GM15510 (cell line): ENCODE results near the gene PRCD.

ENCODE experiments used
- POLR2A ChIP-seq: IDR thresholded peaks from 3 replicates; pipeline ENCODE4 v1.6.1; 2011; ENCODE audit warnings: borderline replicate concordance; ENCODE audit not compliant: insufficient read length; ENCODE audit errors: extremely low read depth

Gene PRCD

GRCh38 chr17:76557368-76558197, 17.7 kb downstream of the PRCD start:
- peak; percentile 94 for TF ChIP-seq POLR2A

GRCh38 chr17:76558198-76559095, 18.6 kb downstream of the PRCD start:
- TF ChIP-seq POLR2A: no peak

- no peak for TF ChIP-seq POLR2A
Observed at GRCh38 chr17:76560036-76560876, 20.4 kb downstream of the PRCD start.

GRCh38 chr17:76560877-76561221, 21.0 kb downstream of the PRCD start:
- no peak for TF ChIP-seq POLR2A

- no peak for TF ChIP-seq POLR2A
Observed at GRCh38 chr17:76561332-76561731, 21.5 kb downstream of the PRCD start.

GRCh38 chr17:76561799-76562268, 22.0 kb downstream of the PRCD start:
- TF ChIP-seq POLR2A: no peak

- no peak for TF ChIP-seq POLR2A
Observed at GRCh38 chr17:76562734-76563148, 22.9 kb downstream of the PRCD start.

GRCh38 chr17:76565728-76566612, 26.1 kb downstream of the PRCD start:
- peak; percentile 15 for TF ChIP-seq POLR2A

GRCh38 chr17:76566613-76566943, 26.7 kb downstream of the PRCD start:
- TF ChIP-seq POLR2A: no peak

GRCh38 chr17:76566988-76567431, 27.2 kb downstream of the PRCD start:
- TF ChIP-seq POLR2A: no peak

GRCh38 chr17:76567634-76568432, 28.0 kb downstream of the PRCD start:
- TF ChIP-seq POLR2A: no peak

GRCh38 chr17:76568811-76569221, 29.0 kb downstream of the PRCD start:
- TF ChIP-seq POLR2A: no peak

GRCh38 chr17:76569607-76570279, 29.9 kb downstream of the PRCD start:
- TF ChIP-seq POLR2A: no peak

GRCh38 chr17:76570457-76570856, 30.6 kb downstream of the PRCD start:
- TF ChIP-seq POLR2A: no peak
